Colonic mucosa (tissue), 4 donors: ENCODE measurements around the gene PCBP1. TPM values are rescaled to one million over a fixed set of nuclear protein-coding genes. Genes with fewer than 3 reads are reported as not detected.
A peak's percentile ranks its signal among the peaks of the same experiment; 100 is the strongest.

ENCODE experiments used
- DNase-seq: peaks from one replicate; pipeline ENCODE4 v3.0.0-alpha.2; 2020
- H3K27ac ChIP-seq: fragments of 200-600 bp; one replicate; pipeline ENCODE4 v1.8.0; 2021
- H3K27me3 ChIP-seq: fragments of 200-600 bp; one replicate; pipeline ENCODE4 v1.8.0; 2021
- H3K36me3 ChIP-seq: fragments of 200-600 bp; one replicate; pipeline ENCODE4 v1.8.0; 2021
- H3K4me1 ChIP-seq: fragments of 200-600 bp; one replicate; pipeline ENCODE4 v1.8.0; 2021; ENCODE audit warnings: mild to moderate bottlenecking
- H3K4me3 ChIP-seq: fragments of 200-600 bp; one replicate; pipeline ENCODE4 v1.8.0; 2021
- H3K9ac ChIP-seq, 2 donors: one replicate each; pipeline ENCODE4 v1.7.0; 2013; ENCODE audit warnings: control low read depth in 2 of 2, low read depth in 2 of 2, low read length in 2 of 2
- H3K9me3 ChIP-seq: fragments of 200-600 bp; one replicate; pipeline ENCODE4 v1.8.0; 2021
- CTCF ChIP-seq: fragments of 200-600 bp; IDR thresholded peaks from one replicate; pipeline ENCODE4 v1.8.0; 2022; ENCODE audit warnings: antibody characterized with exemption, mild to moderate bottlenecking
- intact Hi-C: fragments of 100-400 bp; cut with DNase I; formaldehyde crosslinking; loops from one replicate; pipeline ENCODE4 v1.14.1; 2022
- total RNA-seq, 2 donors: library from RNA; stranded (reverse); fragmentation: NEBNext Ultra II Directional in 1 of 2; extraction: Animal tissue kit (Norgen Biotek cat#: 25700) in 1 of 2; gene quantifications; one replicate each; pipeline ENCODE4 v1.2.1, GENCODE V29; 2021
- donor health status: healthy.
- donor health status: DM: no; HTN: no; CAD: no.
- donor health status: DM: no; HTN: no; CAD: no.

Gene PCBP1
- total RNA-seq, 2 donors from 2014 or later, result 348 to 401 TPM

GRCh38 chr2:70081221-70081620, 6.1 kb upstream of the PCBP1 start:
- peak overlapping the region in 1 of 2 donors; percentile 54 for H3K9ac ChIP-seq
- intact Hi-C loops, result no loop called here
- H3K27ac ChIP-seq, result peak overlapping the region; percentile 99
- DNase-seq, result no peak
- H3K9me3 ChIP-seq, result no peaks in the 10 kb centered on the region
- no peak for TF ChIP-seq CTCF
- H3K4me1 ChIP-seq, result peaks cover 9% of the 10 kb centered on the region
- H3K27me3 ChIP-seq, result no peaks in the 10 kb centered on the region
- H3K36me3 ChIP-seq, result no peaks in the 10 kb centered on the region
- H3K4me3 ChIP-seq, result no peak overlapping the region

GRCh38 chr2:70083344-70084156, 3.7 kb upstream of the PCBP1 start:
- DNase-seq, result peak; percentile 75
- no peak overlapping the region for H3K4me3 ChIP-seq
- no peaks in the 10 kb centered on the region for H3K9me3 ChIP-seq
- intact Hi-C loops, result no loop called here
- H3K27me3 ChIP-seq, result no peaks in the 10 kb centered on the region
- H3K4me1 ChIP-seq, result peaks cover 9% of the 10 kb centered on the region
- H3K9ac ChIP-seq, result peak overlapping the region in 1 of 2 donors; percentile 69
- TF ChIP-seq CTCF, result no peak
- no peaks in the 10 kb centered on the region for H3K36me3 ChIP-seq
- peak overlapping the region; percentile 99 for H3K27ac ChIP-seq

- TF ChIP-seq CTCF, result no peak
- Histone ChIP-seq H3K27ac (peak overlapping the region; percentile 99), H3K4me1 (peaks cover 9% of the 10 kb centered on the region), H3K36me3 (no peaks in the 10 kb centered on the region), H3K4me3 (no peak overlapping the region), H3K27me3 (no peaks in the 10 kb centered on the region), H3K9ac (peak overlapping the region; percentile 85 to 97), H3K9me3 (no peaks in the 10 kb centered on the region)
- intact Hi-C loops, result loop anchor here (5.0 kb wide), 1 partner anchor 57 kb away; no protein-coding TSS in a partner anchor
- DNase-seq, result peak; percentile 82
Measured at GRCh38 chr2:70084973-70085710, 2.1 kb upstream of the PCBP1 start.

- Histone ChIP-seq H3K4me1 (peaks cover 9% of the 10 kb centered on the region), H3K27me3 (no peaks in the 10 kb centered on the region), H3K9me3 (no peaks in the 10 kb centered on the region), H3K4me3 (peak overlapping the region; percentile 64), H3K9ac (peak overlapping the region; percentile 85 to 97), H3K27ac (peak overlapping the region; percentile 99), H3K36me3 (no peaks in the 10 kb centered on the region)
- no peak for TF ChIP-seq CTCF
- no peak for DNase-seq
- intact Hi-C loops, result loop anchor here (5.0 kb wide), 1 partner anchor 57 kb away; no protein-coding TSS in a partner anchor
Measured at GRCh38 chr2:70085711-70086277, 1.5 kb upstream of the PCBP1 start.

- Histone ChIP-seq H3K27ac (peak overlapping the region; percentile 99), H3K27me3 (no peaks in the 10 kb centered on the region), H3K9ac (peak overlapping the region; percentile 85 to 97), H3K4me3 (peak overlapping the region; percentile 64), H3K4me1 (peaks cover 9% of the 10 kb centered on the region), H3K9me3 (no peaks in the 10 kb centered on the region), H3K36me3 (no peaks in the 10 kb centered on the region)
- intact Hi-C loops, result loop anchor here (5.0 kb wide), 1 partner anchor 56 kb away; no protein-coding TSS in a partner anchor
- peak; percentile 71 for DNase-seq
- TF ChIP-seq CTCF, result no peak
Measured at GRCh38 chr2:70086278-70086837, 919 bp upstream of the PCBP1 start.
